Gastroesophageal sphincter (tissue), 4 donors: Measurements from ENCODE around the gene GMFB. TPM values are rescaled to one million over a fixed set of nuclear protein-coding genes. Genes with fewer than 3 reads are reported as not detected.

Source experiments
- ATAC-seq: fragments of 150-250 bp; one replicate; pipeline ENCODE4 v1.9.1; 2016; ENCODE audit warnings: mild to moderate bottlenecking, moderate library complexity
- H3K27ac ChIP-seq, 4 donors: fragments of 200-600 bp; sonication (generic) in 3 of 4; 1 replicate in 3 of 4; 2 replicates in 1 of 4; pipeline ENCODE4 v1.5.1; 2016 to 2019
- H3K27me3 ChIP-seq: fragments of 200-600 bp; sonication (generic); one replicate; pipeline ENCODE4 v1.5.1; 2019
- H3K36me3 ChIP-seq, 2 donors: fragments of 200-600 bp; sonication (generic); one replicate each; pipeline ENCODE4 v1.5.1; 2019; ENCODE audit warnings: control low read depth in 1 of 2
- H3K4me1 ChIP-seq, 3 donors: fragments of 200-600 bp; sonication (generic); 1 replicate in 2 of 3; 2 replicates in 1 of 3; pipeline ENCODE4 v1.5.1; 2016 to 2019; ENCODE audit warnings: control low read depth in 2 of 3
- H3K4me3 ChIP-seq, 2 donors: fragments of 200-600 bp; sonication (generic); one replicate each; pipeline ENCODE4 v1.5.1; 2019; ENCODE audit warnings: mild to moderate bottlenecking in 1 of 2, moderate library complexity in 1 of 2
- H3K9me3 ChIP-seq, 3 donors: fragments of 200-600 bp; sonication (generic); one replicate each; pipeline ENCODE4 v1.5.1; 2017 to 2019; ENCODE audit warnings: control low read depth in 2 of 3
- EP300 ChIP-seq: sonication (generic); formaldehyde crosslinking; IDR thresholded peaks from one replicate; pipeline ENCODE4 v1.6.1; 2017; ENCODE audit warnings: antibody characterized with exemption, mild to moderate bottlenecking
- POLR2A ChIP-seq, 2 donors: fragments of 450-650 bp; IDR thresholded peaks; one replicate each; pipeline ENCODE4 v1.6.1; 2017; ENCODE audit warnings: antibody characterized with exemption in 2 of 2, mild to moderate bottlenecking in 2 of 2, moderate library complexity in 1 of 2
- POLR2AphosphoS5 ChIP-seq: sonication (generic); formaldehyde crosslinking; IDR thresholded peaks from one replicate; pipeline ENCODE4 v1.6.1; 2017; ENCODE audit warnings: antibody characterized with exemption
- WGBS, 2 donors: methylation state at CpG; one replicate each; pipeline ENCODE4 v1.1.5; 2018; ENCODE audit warnings: low coverage in 1 of 2; 5-methylcytosine and 5-hydroxymethylcytosine counted together
- total RNA-seq, 4 donors: library from RNA; depleted of rRNA; stranded (reverse); fragments of >200 nt; gene quantifications; one replicate each; pipeline ENCODE4 v1.1.0, GENCODE V29; 2016
- TF ChIP-seq, protein P1 (sequence below), 4 experiments: fragments of 200-600 bp in 2 of 4; fragments of 450-650 bp in 2 of 4; sonication (generic) in 1 of 4; IDR thresholded peaks; one replicate each; pipeline ENCODE4 v1.5.1; 2017 to 2019; ENCODE audit warnings: antibody characterized with exemption in 4 of 4, mild to moderate bottlenecking in 2 of 4, moderate library complexity in 2 of 4

GMFB gene
- total RNA-seq, 4 donors from 2014 or later = 40.0 to 43.7 (median 42.3) TPM

GRCh38 chr14:54524410-54524809 lies 35.6 kb upstream of the GMFB start:
- no peaks in the 10 kb centered on the region for H3K4me1 ChIP-seq
- TF ChIP-seq POLR2A (IDR thresholded peaks at IDR 0.05) = no peak
- TF ChIP-seq EP300 = no peak
- TF ChIP-seq POLR2AphosphoS5 = no peak
- TF ChIP-seq, protein P1, sequence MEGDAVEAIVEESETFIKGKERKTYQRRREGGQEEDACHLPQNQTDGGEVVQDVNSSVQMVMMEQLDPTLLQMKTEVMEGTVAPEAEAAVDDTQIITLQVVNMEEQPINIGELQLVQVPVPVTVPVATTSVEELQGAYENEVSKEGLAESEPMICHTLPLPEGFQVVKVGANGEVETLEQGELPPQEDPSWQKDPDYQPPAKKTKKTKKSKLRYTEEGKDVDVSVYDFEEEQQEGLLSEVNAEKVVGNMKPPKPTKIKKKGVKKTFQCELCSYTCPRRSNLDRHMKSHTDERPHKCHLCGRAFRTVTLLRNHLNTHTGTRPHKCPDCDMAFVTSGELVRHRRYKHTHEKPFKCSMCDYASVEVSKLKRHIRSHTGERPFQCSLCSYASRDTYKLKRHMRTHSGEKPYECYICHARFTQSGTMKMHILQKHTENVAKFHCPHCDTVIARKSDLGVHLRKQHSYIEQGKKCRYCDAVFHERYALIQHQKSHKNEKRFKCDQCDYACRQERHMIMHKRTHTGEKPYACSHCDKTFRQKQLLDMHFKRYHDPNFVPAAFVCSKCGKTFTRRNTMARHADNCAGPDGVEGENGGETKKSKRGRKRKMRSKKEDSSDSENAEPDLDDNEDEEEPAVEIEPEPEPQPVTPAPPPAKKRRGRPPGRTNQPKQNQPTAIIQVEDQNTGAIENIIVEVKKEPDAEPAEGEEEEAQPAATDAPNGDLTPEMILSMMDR (IDR thresholded peaks at IDR 0.05) = no peak
- ATAC-seq = no peak
- H3K27me3 ChIP-seq = no peaks in the 10 kb centered on the region
- H3K36me3 ChIP-seq = peaks cover 0 to 44% of the 10 kb centered on the region in 2 donors
- H3K27ac ChIP-seq = no peak overlapping the region
- 93 to 96% methylated on average over 3 to 4 of the region's 4 CpGs for WGBS, 2 donors
- H3K9me3 ChIP-seq = no peaks in the 10 kb centered on the region
- no peak overlapping the region for H3K4me3 ChIP-seq

- Histone ChIP-seq H3K27me3 (no peaks in the 10 kb centered on the region), H3K9me3 (peaks cover 0 to 9% (median 0%) of the 10 kb centered on the region in 3 donors), H3K36me3 (peaks cover 0 to 15% of the 10 kb centered on the region in 2 donors), H3K4me3 (no peak overlapping the region), H3K4me1 (peaks cover 4 to 23% (median 10%) of the 10 kb centered on the region in 3 donors), H3K27ac (no peak overlapping the region)
- ATAC-seq = no peak
- no peak for TF ChIP-seq POLR2A (IDR thresholded peaks at IDR 0.05)
- TF ChIP-seq EP300 = no peak
- TF ChIP-seq, protein P1 (IDR thresholded peaks at IDR 0.05) = no peak
- 87 to 100% methylated on average over 1 of the region's 1 CpG for WGBS, 2 donors
Measured at GRCh38 chr14:54516709-54517108, 27.9 kb upstream of the GMFB start.

GRCh38 chr14:54515670-54516069 lies 26.9 kb upstream of the GMFB start:
- 75 to 86% methylated on average over 1 of the region's 1 CpG for WGBS, 2 donors
- Histone ChIP-seq H3K36me3 (peaks cover 0 to 15% of the 10 kb centered on the region in 2 donors), H3K27me3 (no peaks in the 10 kb centered on the region), H3K9me3 (peaks cover 0 to 9% (median 0%) of the 10 kb centered on the region in 3 donors), H3K4me3 (no peak overlapping the region), H3K4me1 (peaks cover 10 to 33% (median 20%) of the 10 kb centered on the region in 3 donors), H3K27ac (no peak overlapping the region)
- ATAC-seq = no peak
- no peak for TF ChIP-seq EP300
- TF ChIP-seq, protein P1 (IDR thresholded peaks at IDR 0.05) = no peak
- TF ChIP-seq POLR2A (IDR thresholded peaks at IDR 0.05) = no peak
- no peak for TF ChIP-seq POLR2AphosphoS5

- Histone ChIP-seq H3K4me3 (no peak overlapping the region), H3K27me3 (no peaks in the 10 kb centered on the region), H3K4me1 (peaks cover 11 to 44% (median 21%) of the 10 kb centered on the region in 3 donors), H3K27ac (no peak overlapping the region), H3K9me3 (peaks cover 0 to 9% (median 0%) of the 10 kb centered on the region in 3 donors), H3K36me3 (peaks cover 0 to 15% of the 10 kb centered on the region in 2 donors)
- TF ChIP-seq EP300 (no peak), POLR2AphosphoS5 (no peak), POLR2A (IDR thresholded peaks at IDR 0.05) (no peak)
- TF ChIP-seq, protein P1 (IDR thresholded peaks at IDR 0.05) = no peak
- WGBS, 2 donors = 67 to 83% methylated on average over 1 of the region's 1 CpG
- ATAC-seq = no peak
Measured at GRCh38 chr14:54512393-54512792, 23.6 kb upstream of the GMFB start.
